ENCODE results near the gene PDE4B.

DNA sequence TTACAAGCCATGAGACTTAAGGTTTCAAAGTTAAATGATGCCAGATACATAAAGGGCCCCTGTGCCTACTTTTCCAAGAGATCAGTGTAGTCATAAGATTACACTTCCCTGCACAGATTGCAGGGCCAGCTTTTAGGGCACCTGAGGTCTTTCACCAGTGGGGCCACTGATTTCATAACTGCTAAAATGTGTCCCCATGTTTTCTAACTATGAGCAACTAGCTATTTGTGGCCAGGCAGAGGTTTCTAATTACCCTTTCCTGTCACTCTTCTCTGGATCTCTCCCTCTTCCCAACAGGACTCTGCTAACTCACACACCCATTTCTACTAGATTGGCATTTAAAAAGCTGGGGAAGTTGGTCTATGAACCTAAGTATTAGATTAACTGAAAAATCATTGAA lies 534.2 kb downstream of the PDE4B start:
- TF ChIP-seq BHLHE40 (IDR thresholded peaks at IDR 0.05; ENCODE audit: low read depth, low read length) (no peak), RFX5 (IDR thresholded peaks at IDR 0.05) (no peak), ZSCAN20 (CRISPR knock-in tag; IDR thresholded peaks at IDR 0.05) (no peak), JUN (IDR thresholded peaks at IDR 0.05) (no peak), HEYL (CRISPR knock-in tag; IDR thresholded peaks at IDR 0.05) (no peak), SREBF2 (IDR thresholded peaks at IDR 0.05) (no peak), RAD21 (conservative IDR thresholded peaks at IDR 0.05 in 1 of 2, IDR thresholded peaks at IDR 0.05 in 1 of 2) (no peak), POLR2A (IDR thresholded peaks at IDR 0.05; ENCODE audit: low read length) (no peak)
- TF ChIP-seq, protein P1, sequence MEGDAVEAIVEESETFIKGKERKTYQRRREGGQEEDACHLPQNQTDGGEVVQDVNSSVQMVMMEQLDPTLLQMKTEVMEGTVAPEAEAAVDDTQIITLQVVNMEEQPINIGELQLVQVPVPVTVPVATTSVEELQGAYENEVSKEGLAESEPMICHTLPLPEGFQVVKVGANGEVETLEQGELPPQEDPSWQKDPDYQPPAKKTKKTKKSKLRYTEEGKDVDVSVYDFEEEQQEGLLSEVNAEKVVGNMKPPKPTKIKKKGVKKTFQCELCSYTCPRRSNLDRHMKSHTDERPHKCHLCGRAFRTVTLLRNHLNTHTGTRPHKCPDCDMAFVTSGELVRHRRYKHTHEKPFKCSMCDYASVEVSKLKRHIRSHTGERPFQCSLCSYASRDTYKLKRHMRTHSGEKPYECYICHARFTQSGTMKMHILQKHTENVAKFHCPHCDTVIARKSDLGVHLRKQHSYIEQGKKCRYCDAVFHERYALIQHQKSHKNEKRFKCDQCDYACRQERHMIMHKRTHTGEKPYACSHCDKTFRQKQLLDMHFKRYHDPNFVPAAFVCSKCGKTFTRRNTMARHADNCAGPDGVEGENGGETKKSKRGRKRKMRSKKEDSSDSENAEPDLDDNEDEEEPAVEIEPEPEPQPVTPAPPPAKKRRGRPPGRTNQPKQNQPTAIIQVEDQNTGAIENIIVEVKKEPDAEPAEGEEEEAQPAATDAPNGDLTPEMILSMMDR (IDR thresholded peaks at IDR 0.05) = no peak
- TF ChIP-seq, protein P2, sequence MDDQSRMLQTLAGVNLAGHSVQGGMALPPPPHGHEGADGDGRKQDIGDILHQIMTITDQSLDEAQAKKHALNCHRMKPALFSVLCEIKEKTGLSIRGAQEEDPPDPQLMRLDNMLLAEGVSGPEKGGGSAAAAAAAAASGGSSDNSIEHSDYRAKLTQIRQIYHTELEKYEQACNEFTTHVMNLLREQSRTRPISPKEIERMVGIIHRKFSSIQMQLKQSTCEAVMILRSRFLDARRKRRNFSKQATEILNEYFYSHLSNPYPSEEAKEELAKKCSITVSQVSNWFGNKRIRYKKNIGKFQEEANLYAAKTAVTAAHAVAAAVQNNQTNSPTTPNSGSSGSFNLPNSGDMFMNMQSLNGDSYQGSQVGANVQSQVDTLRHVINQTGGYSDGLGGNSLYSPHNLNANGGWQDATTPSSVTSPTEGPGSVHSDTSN (IDR thresholded peaks at IDR 0.05) = no peak

Measured in A549 (cell line).